Calu3 (cell line): ENCODE measurements around the gene MISP. TPM values are rescaled to one million over a fixed set of nuclear protein-coding genes. Genes with fewer than 3 reads are reported as not detected.
A peak's percentile ranks its signal among the peaks of the same experiment; 100 is the strongest.

Experiments used
- BruUV-seq: library from RNA; stranded (reverse); fragments of 400-500 nt; replicated peaks from 2 replicates; lab custom pipeline; 2021; lab: Mats Ljungman, UMichigan
- CTCF ChIA-PET: fragments of 300-600 bp; sonication (Branson Sonifier 250); formaldehyde crosslinking; loops from one replicate; lab custom pipeline; 2022; ENCODE audit warnings: antibody characterized with exemption; lab: Charles Lee
- DNase-seq: peaks from one replicate; pipeline ENCODE4 v3.0.0; 2022
- H3K27ac Mint-ChIP-seq: one replicate; pipeline ENCODE4 v1.8.0; 2022; ENCODE audit warnings: mixed read lengths; ENCODE audit not compliant: unreplicated experiment
- H3K27me3 Mint-ChIP-seq: one replicate; pipeline ENCODE4 v1.8.0; 2022; ENCODE audit warnings: mixed read lengths; ENCODE audit not compliant: unreplicated experiment
- H3K36me3 Mint-ChIP-seq: one replicate; pipeline ENCODE4 v1.8.0; 2022; ENCODE audit warnings: mild to moderate bottlenecking, moderate library complexity, mixed read lengths; ENCODE audit not compliant: insufficient read depth, unreplicated experiment
- H3K4me1 Mint-ChIP-seq: one replicate; pipeline ENCODE4 v1.8.0; 2022; ENCODE audit warnings: mild to moderate bottlenecking, low read depth, mixed read lengths; ENCODE audit not compliant: unreplicated experiment
- H3K4me3 Mint-ChIP-seq: one replicate; pipeline ENCODE4 v1.8.0; 2022; ENCODE audit warnings: mild to moderate bottlenecking, low read depth, moderate library complexity, mixed read lengths; ENCODE audit not compliant: unreplicated experiment
- H3K9me3 Mint-ChIP-seq: one replicate; pipeline ENCODE4 v1.8.0; 2022; ENCODE audit warnings: low read depth, mixed read lengths; ENCODE audit not compliant: unreplicated experiment
- CTCF ChIP-seq: fragments of 200-600 bp; IDR thresholded peaks from one replicate; pipeline ENCODE4 v1.8.0; 2022; ENCODE audit warnings: antibody characterized with exemption; ENCODE audit not compliant: unreplicated experiment
- intact Hi-C: fragments of 100-400 bp; cut with micrococcal nuclease; formaldehyde crosslinking; loops from one replicate; pipeline ENCODE4 v1.10.0; 2022; ENCODE audit not compliant: unreplicated experiment
- total RNA-seq: library from RNA; stranded (reverse); gene quantifications from 2 replicates; pipeline ENCODE4 v1.2.3, GENCODE V29; 2022

The MISP gene
- total RNA-seq, 1 experiment from 2014 or later: 73.9 TPM

- intact Hi-C loops: no loop called here
- Mint-ChIP-seq H3K4me1 (no peaks in the 10 kb centered on the region), H3K36me3 (peaks cover 78% of the 10 kb centered on the region), H3K4me3 (no peak overlapping the region), H3K9me3 (no peaks in the 10 kb centered on the region), H3K27ac (no peak overlapping the region), H3K27me3 (no peaks in the 10 kb centered on the region)
- CTCF ChIA-PET: interaction anchor here (0.5 kb wide), 1 partner anchor 496 kb away, joined by 3 read pairs; no protein-coding TSS in a partner anchor
- no peak for DNase-seq
- no peak for TF ChIP-seq CTCF
- BruUV-seq: no TSS peak
These were observed 6.1 kb downstream of the MISP start for GRCh38 chr19:756821-757688.

GRCh38 chr19:757811-758668 lies 7.1 kb downstream of the MISP start:
- H3K27ac Mint-ChIP-seq: no peak overlapping the region
- no peaks in the 10 kb centered on the region for H3K9me3 Mint-ChIP-seq
- TF ChIP-seq CTCF: no peak
- no TSS peak for BruUV-seq
- no peaks in the 10 kb centered on the region for H3K4me1 Mint-ChIP-seq
- H3K36me3 Mint-ChIP-seq: peaks cover 72% of the 10 kb centered on the region
- no peak overlapping the region for H3K4me3 Mint-ChIP-seq
- intact Hi-C loops: no loop called here
- DNase-seq: no peak
- H3K27me3 Mint-ChIP-seq: no peaks in the 10 kb centered on the region
- CTCF ChIA-PET: interaction anchor here (0.5 kb wide), 1 partner anchor 495 kb away, joined by 3 read pairs; no protein-coding TSS in a partner anchor

GRCh38 chr19:763181-763580 lies 12.3 kb downstream of the MISP start:
- intact Hi-C loops: no loop called here
- no peak overlapping the region for H3K4me3 Mint-ChIP-seq
- peaks cover 47% of the 10 kb centered on the region for H3K36me3 Mint-ChIP-seq
- BruUV-seq: no TSS peak
- no peaks in the 10 kb centered on the region for H3K4me1 Mint-ChIP-seq
- CTCF ChIA-PET: no interaction called here
- no peak for TF ChIP-seq CTCF
- H3K9me3 Mint-ChIP-seq: no peaks in the 10 kb centered on the region
- no peak for DNase-seq
- no peaks in the 10 kb centered on the region for H3K27me3 Mint-ChIP-seq
- no peak overlapping the region for H3K27ac Mint-ChIP-seq

- intact Hi-C loops: no loop called here
- no peaks in the 10 kb centered on the region for H3K9me3 Mint-ChIP-seq
- TSS peak; percentile 68 for BruUV-seq
- H3K27ac Mint-ChIP-seq: no peak overlapping the region
- H3K4me3 Mint-ChIP-seq: no peak overlapping the region
- DNase-seq: no peak
- peaks cover 40% of the 10 kb centered on the region for H3K36me3 Mint-ChIP-seq
- TF ChIP-seq CTCF: no peak
- no peaks in the 10 kb centered on the region for H3K4me1 Mint-ChIP-seq
- CTCF ChIA-PET: no interaction called here
- no peaks in the 10 kb centered on the region for H3K27me3 Mint-ChIP-seq
These were observed 13.0 kb downstream of the MISP start for GRCh38 chr19:763869-764268.
